MM.1S (cell line): ENCODE measurements around the gene SEMA4D.

ENCODE experiments used
- CTCF ChIP-seq: fragments of 300-600 bp; sonication (generic); IDR thresholded peaks from 2 replicates; pipeline ENCODE4 v1.5.1; 2016; ENCODE audit warnings: antibody characterized with exemption, low read length, mixed read lengths
- EZH2 ChIP-seq: fragments of 300-600 bp; sonication (generic); optimal IDR thresholded peaks from 2 replicates; pipeline ENCODE3; 2017; ENCODE audit warnings: low read depth, mild to moderate bottlenecking, antibody characterized with exemption, low read length, mixed read lengths

- TF ChIP-seq CTCF (no peak), EZH2 (no peak)
These were observed 106.3 kb downstream of the SEMA4D start for GRCh38 chr9:89391585-89391984.
